GM18505 (cell line): ENCODE data around the gene WNT7A.

Experiments
- ATAC-seq: cut with Tn5 transposase; IDR thresholded peaks from one replicate; pipeline ENCODE4 v1.9.1; 2021; ENCODE audit not compliant: unreplicated experiment
- POLR2A ChIP-seq: IDR thresholded peaks from 4 replicates; pipeline ENCODE4 v1.6.1; 2011; ENCODE audit warnings: borderline replicate concordance; ENCODE audit not compliant: insufficient read depth, insufficient read length; ENCODE audit errors: extremely low read depth

The WNT7A gene

GRCh38 chr3:13841141-13841540 lies 38.7 kb downstream of the WNT7A start:
- no peak for ATAC-seq
- TF ChIP-seq POLR2A = no peak

GRCh38 chr3:13840456-13840855 lies 39.4 kb downstream of the WNT7A start:
- no peak for ATAC-seq
- TF ChIP-seq POLR2A = no peak

DNA sequence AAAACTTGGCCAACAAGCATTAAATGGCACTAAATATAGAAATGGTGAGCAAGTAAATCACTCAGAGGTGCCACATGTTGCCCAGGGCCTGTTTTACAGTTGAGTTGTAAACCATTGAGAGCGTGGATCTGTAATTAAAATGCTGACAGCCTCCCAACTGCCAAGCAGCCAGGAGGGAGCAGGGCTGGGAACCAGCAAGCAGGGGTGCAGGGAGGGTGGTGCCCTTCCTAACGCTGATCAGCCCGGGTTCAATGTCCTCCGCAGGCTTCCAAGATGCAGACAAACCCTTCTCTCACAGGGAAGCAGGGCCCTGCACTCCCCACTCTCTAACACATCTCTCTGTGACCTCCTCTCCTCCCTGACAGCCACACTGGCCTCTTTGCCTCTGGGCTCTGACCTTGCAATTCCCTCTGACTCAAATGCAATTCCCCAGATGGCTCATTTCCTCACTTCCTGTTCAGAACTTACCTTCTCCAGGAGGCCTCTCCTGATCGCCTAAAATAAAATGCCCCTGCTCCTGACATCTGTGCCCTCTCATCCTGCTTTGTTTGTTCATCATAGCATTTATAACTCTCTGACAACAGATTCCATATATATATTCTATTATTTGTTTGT lies 40.0 kb downstream of the WNT7A start:
- no peak for TF ChIP-seq POLR2A
- ATAC-seq = no peak

DNA sequence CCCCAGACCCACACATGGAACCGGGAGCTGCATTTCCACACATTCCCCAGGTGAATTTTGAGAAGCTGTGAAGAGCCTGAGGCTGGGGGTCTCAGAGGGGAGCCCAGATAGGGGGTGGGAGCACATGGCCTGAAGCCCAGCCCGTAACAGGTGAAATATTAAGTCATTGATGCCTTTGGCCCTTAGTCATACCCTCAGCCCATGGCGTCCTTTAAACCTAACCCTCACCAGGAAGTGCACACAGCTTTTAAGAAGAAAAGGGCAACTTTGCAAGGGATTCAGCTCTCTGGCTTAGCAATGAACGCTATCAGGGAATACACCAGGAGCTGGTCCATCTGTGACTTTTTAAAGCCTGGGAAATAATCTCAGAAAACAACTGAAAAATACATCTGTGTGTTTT lies 40.6 kb downstream of the WNT7A start:
- no peak for ATAC-seq
- no peak for TF ChIP-seq POLR2A

GRCh38 chr3:13838421-13838820 lies 41.5 kb downstream of the WNT7A start:
- ATAC-seq = no peak
- no peak for TF ChIP-seq POLR2A

GRCh38 chr3:13837751-13838150 lies 42.1 kb downstream of the WNT7A start:
- no peak for TF ChIP-seq POLR2A
- no peak for ATAC-seq

DNA sequence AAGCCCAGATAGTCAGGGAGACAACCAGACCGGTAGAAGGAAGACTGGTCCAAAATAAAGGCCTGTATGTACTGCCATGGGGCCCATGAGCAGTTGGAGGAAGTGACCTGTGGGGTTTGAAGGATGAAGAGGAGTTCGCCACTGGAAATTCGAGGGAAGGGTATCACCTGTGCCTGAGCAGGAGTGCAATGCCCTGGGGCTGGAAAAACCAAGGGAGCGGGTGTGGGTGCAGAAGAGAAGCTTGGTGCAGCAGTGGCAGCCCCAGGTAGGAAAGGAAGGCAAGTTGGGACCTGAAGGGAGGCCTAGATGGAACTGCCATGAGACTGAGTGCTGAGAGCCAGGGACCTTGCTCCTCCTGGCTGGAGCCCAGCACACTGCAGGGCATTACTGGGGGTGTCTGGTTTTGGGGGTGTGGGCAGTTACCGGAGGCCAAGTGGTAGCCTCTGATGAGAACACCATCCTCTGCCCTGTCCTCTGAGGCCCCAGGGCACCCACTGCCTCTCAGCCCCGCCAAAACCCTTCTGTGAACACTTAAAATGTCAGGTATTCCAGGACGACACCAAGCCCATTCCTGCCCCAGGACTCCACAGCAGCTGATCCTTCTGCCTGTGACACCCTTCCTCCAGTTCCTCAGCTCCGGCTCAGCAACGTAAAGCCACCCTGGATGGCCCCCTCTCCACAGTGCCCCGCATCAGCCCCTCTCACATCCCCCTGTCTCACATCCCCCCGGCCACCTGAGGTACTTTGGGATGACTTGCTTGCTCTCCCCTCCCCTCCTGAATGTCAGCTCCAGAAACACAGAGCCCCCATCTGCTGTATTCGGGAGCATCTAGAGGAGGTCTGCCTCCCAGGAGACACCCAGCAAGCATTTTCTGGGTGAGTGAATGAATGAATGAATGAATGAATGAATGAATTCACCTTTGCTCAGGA lies 42.9 kb downstream of the WNT7A start:
- ATAC-seq = no peak
- TF ChIP-seq POLR2A = no peak

DNA sequence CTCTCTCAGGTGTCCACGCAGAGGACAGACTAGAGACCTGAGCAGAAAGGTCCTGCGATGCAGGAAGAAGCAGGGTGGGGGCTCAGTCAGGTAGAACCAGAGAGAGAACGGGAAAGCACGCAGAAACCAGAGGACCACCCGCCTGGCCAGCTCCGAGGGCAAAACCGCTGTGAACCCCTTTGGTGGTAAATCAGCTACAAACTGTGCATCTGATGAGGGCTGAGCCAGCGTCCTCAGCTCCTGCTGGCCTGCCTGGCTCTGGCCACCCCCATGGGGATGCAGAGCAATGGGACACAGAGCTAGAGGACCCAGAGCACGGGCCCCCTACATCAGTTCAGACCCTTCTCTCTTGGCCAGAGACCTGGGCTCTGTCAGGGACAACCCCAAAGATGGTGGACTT lies 44.6 kb downstream of the WNT7A start:
- ATAC-seq = no peak

DNA sequence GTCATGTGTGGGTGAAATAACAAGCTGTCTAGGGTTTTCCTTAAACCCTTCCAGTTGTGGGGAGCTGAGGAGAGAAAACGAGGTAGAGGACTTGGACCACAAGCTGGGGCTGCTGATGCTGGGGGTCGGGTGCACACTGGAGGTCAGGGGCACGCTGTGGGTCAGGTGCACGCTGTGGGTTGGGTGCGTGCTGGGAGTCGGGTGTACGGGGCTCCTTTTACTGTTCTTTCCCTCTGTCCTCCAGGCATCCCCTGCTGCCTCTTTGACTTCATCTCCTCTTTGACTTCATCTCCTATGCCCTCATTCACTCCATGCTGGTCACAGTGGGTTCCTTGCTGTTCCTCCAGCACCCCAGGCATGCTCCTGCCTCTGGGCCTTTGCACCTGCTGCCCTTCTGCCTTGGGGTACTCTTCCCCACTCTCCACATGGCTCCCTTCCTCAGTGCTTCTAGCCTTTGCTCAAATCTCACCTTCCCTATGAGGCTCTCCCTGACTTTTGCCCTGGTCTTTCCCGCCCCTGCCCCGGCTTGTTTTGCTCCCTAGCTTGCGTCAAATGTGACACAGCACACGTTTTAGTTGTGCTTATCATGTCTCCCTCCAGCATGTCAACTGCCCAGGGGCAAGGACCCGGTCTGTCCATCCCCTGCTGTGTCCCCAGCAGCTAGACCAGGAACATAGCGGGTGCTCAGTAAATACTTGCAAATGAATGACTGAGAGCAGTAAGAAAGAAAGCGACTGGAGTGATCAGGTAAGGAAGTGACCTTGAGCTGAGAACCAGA lies 45.4 kb downstream of the WNT7A start:
- no peak for TF ChIP-seq POLR2A
- ATAC-seq = no peak

More for the DNA sequence above, 44.6 kb downstream of the WNT7A start:
- TF ChIP-seq POLR2A = no peak

- no peak for TF ChIP-seq POLR2A
Observed at GRCh38 chr3:13833506-13834257, 46.2 kb downstream of the WNT7A start.

DNA sequence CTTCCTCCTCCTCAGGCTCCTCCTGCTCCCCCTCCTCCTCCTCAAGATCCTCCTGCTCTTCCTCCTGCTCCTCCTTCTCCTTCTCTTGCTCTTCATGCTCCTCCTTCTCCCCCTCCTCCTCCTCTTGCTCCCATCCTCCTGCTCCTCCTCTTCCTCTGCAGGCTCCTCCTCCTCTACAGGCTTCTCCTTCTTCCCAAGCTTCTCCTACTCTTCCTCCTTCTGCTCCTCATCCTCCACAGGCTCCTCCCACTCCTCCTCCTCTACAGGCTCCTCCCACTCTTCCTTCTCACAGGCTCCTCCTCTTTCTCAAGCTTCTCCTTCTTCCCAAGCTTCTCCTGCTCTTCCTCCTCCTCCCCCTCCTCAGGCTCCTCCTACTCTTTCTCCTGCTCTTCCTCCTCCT lies 47.7 kb downstream of the WNT7A start:
- no peak for ATAC-seq
- no peak for TF ChIP-seq POLR2A

More at GRCh38 chr3:13833506-13834257, 46.2 kb downstream of the WNT7A start:
- no peak for ATAC-seq

DNA sequence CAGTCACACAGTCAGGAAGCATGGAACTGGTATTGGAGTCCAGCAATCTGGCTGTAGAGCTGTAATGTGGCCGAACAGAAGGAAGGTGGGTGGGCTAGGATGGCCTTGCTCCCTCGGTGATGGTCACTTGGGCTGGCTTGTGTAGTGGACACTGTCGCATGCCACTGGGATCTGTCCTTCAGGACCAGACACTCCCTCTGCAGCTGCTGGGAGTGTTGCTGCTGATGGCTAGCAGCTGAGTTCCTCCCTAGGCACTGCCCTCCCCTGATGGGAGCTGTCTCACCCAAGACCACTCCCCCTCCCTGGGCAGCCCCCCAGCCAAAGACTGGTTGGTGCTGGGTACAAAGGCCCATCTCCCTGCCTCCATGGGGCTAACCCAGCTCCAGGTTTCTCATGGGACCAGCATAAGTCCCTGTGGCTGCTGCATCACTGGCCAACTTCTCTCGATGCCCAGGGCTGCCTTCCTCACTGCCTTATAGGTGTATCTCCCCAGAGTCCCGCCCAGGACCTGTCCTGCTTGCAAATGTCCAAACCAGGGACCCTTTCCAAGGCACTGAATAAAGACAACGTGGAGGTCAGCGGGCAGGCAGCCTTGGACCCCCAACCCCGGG lies 48.4 kb downstream of the WNT7A start:
- TF ChIP-seq POLR2A = no peak
- no peak for ATAC-seq
